Dedifferentiated amniotic fluid mesenchymal stem cell (primary cell): ENCODE measurements around the gene KIFC3.
"Not testable (repeated sequence)": the region's sequence is repeated elsewhere in the genome, so short reads cannot be mapped to it uniquely, and the experiment has no call there.

Source experiments
- DNase-seq: peaks from one replicate; pipeline ENCODE4 v3.0.0-alpha.2; 2016; ENCODE audit errors: extremely low spot score

Gene KIFC3

GRCh38 chr16:57786632-57787518 is 15.4 kb downstream of the KIFC3 start:
- DNase-seq, result no peak

GRCh38 chr16:57785924-57786323 is 16.4 kb downstream of the KIFC3 start:
- no peak for DNase-seq

- DNase-seq, result no peak
Measured at GRCh38 chr16:57785385-57785784, 16.9 kb downstream of the KIFC3 start.

- no peak for DNase-seq
Measured at GRCh38 chr16:57784334-57784733, 18.0 kb downstream of the KIFC3 start.

- DNase-seq, result no peak
Measured at GRCh38 chr16:57783883-57784282, 18.4 kb downstream of the KIFC3 start.

GRCh38 chr16:57783116-57783515 is 19.2 kb downstream of the KIFC3 start:
- no peak for DNase-seq

- not testable (repeated sequence) for DNase-seq
Measured at GRCh38 chr16:57782607-57783055, 19.7 kb downstream of the KIFC3 start.

- no peak for DNase-seq
Measured at GRCh38 chr16:57781741-57782606, 20.3 kb downstream of the KIFC3 start.

- no peak for DNase-seq
Measured at GRCh38 chr16:57781349-57781740, 20.9 kb downstream of the KIFC3 start.

- DNase-seq, result not testable (repeated sequence)
Measured at GRCh38 chr16:57779836-57780235, 22.5 kb downstream of the KIFC3 start.

GRCh38 chr16:57778658-57779057 is 23.6 kb downstream of the KIFC3 start:
- no peak for DNase-seq

- DNase-seq, result no peak
Measured at GRCh38 chr16:57775661-57776469, 26.4 kb downstream of the KIFC3 start.

- no peak for DNase-seq
Measured at GRCh38 chr16:57774705-57775285, 27.5 kb downstream of the KIFC3 start.

- no peak for DNase-seq
Measured at GRCh38 chr16:57773655-57774295, 28.5 kb downstream of the KIFC3 start.

- no peak for DNase-seq
Measured at GRCh38 chr16:57773019-57773418, 29.3 kb downstream of the KIFC3 start.

- no peak for DNase-seq
Measured at GRCh38 chr16:57771141-57771785, 31.0 kb downstream of the KIFC3 start.

- DNase-seq, result no peak
Measured at GRCh38 chr16:57770361-57770760, 31.9 kb downstream of the KIFC3 start.

GRCh38 chr16:57769541-57770145 is 32.6 kb downstream of the KIFC3 start:
- DNase-seq, result no peak

- no peak for DNase-seq
Measured at GRCh38 chr16:57766714-57767348, 35.5 kb downstream of the KIFC3 start.
